ENCODE data around the gene MEIOC.

DNA sequence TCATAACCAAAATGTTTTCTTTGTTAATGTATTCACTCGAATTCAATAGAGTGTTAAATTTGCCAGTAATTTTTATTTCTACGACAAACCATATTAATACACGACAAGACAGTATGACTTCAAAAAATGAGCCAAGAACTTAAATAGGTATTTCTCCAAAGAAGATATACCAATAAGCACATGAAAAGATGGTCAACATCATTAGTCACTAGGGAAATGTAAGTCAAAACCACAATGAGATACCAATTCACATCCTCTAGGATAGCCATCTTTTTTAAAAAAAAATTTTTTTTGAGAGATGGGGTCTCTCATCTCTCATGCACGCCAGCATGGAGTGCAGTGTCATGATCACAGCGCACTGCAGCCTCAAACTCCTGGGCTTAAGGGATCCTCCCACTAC lies 5.0 kb upstream of the MEIOC start:
- TF ChIP-seq POU2F2 (IDR thresholded peaks at IDR 0.05; ENCODE audit: low read depth, low read length): no peak
- no peak for TF ChIP-seq POLR2AphosphoS5 (IDR thresholded peaks at IDR 0.05; ENCODE audit: low read depth, low read length)
- TF ChIP-seq POLR2A (IDR thresholded peaks at IDR 0.05; ENCODE audit: low read depth, low read length): no peak
- TF ChIP-seq TAF1 (IDR thresholded peaks at IDR 0.05; ENCODE audit: low read depth, low read length): no peak
- TF ChIP-seq SPI1 (IDR thresholded peaks at IDR 0.05; ENCODE audit: low read depth, low read length): no peak

Measured in GM12891 (cell line).